GM12875 (cell line): ENCODE measurements around the gene SLC12A7.

Experiments used
- H3K4me3 ChIP-seq: one replicate; pipeline ENCODE4 v1.5.1; 2011; ENCODE audit warnings: low read depth, low read length, control low read depth
- CTCF ChIP-seq: IDR thresholded peaks from 2 replicates; pipeline ENCODE4 v1.5.1; 2011; ENCODE audit warnings: low read depth, mild to moderate bottlenecking, control low read depth, inconsistent platforms, low read length, moderate library complexity, borderline replicate concordance; ENCODE audit not compliant: insufficient read depth

SLC12A7 gene

DNA sequence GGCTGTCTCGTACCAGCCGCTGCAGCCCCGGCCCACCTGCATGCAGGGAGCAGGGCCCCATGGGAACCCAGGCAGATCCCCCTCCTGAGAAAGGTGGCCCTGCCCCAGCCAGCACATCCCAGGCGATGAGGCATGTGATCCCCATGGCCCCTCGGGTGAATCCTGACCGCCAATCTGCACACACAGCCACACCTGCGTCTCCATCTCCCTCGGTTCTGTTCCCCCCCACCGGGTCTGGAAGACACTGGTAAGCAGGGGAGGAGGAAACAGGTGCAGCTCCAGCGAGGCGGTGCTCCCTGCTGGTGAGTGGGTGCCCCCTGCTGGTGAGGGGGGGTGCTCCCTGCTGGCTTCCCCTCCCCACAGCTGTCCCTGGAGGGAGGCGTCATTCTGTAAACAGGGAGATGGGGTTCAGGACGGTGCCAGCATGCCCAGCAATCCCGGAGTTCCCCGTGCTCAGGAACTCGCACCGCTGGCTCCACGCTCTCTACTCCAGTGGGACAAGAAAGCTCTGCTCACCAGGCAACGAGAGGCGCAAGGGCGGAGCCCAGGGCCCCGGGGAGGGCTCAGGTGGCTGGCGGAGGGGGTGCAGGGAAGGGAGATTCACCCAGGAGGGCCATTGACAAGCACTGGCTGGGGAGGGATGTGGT is 28.4 kb upstream of the SLC12A7 start:
- TF ChIP-seq CTCF, result peak; percentile 74
- no peak overlapping the region for H3K4me3 ChIP-seq

DNA sequence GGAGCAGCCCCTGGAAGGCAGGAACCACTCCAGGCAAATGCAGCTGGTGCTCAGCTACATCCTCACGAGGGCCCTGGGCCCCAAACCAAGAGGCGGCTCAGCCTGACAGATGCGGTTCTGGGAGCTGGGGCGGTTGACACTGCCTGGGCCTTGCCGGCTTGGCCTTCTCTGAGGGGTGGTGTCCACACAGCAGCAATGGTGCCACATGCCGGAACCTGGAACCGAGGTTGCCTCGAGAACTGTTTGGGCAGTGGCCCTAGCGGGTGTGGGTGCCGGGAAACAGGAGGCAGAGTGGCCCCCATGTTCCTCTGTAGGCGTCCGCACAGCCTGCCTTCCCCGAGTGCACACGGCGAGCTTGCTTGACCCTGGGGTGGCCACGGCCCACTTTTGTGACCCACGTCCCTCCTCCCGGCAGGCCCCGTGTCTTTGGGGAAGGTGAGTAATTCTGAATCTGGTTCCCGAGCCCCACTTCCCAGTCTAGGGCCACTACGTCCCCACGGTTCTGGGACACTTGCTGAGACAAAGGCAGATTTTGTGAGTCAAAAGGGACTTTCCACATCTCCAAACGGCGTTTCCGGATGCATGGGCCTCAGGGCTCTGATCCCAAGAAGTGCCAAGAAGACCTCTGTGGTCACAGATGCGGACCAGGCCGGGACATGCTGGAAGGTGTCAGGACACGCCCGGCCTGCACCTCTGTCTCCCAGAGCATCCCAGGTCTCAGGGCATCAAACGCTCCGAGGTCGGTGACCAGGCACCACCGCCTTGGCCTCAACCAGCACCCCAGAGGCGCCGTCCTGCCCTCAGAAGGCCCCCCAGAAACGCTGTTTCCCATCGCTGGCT is 27.7 kb upstream of the SLC12A7 start:
- no peak for TF ChIP-seq CTCF
- H3K4me3 ChIP-seq, result no peak overlapping the region

DNA sequence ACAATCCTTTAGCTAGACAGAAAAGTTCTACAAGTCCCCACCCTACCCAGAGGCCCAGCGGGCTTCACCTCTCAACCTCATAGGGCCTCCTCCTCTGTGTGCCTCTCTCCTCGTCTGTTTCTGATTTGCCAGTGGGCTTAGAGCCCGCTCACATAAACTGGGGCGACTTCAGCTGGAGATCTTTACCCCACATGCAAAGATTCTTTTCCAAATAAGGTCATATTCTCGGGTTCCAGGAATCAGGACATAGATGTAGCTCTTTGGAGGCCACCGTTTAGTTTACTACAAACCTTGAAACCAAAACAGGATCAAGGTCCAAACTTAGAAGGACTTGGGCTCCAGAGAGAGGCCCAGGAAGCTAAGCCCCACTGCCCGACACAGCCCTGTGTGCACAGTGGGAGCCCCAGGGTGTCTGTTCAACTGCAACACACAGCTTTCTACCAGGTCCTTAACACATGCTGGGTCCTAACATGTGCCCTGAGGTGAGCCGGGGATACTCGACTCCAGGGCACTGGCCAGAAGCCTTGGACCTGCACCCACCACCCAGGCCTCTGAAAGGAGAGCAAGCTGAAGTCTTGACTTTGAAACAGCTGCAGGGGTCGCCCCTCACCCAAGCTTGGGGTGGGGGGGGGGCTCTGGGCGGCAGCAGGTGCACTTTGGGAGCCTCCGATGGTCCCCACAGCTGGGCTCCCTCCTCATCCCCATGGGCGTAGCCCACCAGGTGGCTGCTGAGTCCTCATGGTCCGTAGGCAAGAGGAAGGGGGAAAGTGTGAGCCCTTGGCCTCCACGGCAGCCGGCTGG is 26.8 kb upstream of the SLC12A7 start:
- no peak for TF ChIP-seq CTCF
- H3K4me3 ChIP-seq, result no peak overlapping the region

DNA sequence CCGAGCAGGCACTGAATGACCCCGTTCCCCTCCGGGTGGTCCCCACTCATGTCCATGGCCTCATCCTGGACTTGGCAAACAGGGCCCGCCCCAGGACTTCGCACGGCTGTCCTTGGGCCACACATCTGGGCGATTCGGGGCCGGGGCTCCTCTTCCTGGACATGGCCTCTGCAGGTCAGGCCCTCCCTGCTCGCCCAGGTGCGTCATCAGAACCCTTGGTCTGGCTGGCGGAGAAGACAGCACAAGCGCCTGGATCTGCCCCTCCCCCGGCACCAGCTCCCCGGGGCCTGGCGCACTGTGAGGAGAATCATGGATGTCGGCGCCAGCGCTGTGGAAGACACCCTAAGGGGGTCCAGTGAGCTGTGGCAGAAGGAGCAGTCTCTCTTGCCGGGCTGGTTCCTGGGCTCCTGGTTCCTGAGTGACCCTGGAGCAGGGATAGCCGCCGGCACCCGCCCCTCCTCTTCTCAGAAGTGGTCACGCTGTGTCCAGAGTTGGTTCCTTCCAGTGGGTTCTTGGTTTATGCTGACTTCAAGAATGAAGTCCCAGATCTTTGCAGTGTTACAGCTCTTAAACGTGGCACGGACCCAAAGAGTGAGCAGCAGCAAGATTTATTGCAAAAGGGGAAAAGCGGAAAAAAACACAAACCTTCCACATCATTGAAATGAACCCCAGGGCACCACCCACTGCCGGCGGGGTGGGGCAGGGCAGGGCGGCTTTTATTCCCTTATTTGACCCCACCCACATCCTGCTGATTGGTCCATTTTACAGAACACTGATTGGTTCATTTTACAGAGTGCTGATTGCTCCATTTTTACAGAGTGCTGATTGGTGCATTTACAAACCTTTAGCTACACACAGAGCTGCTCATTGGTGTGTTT is 25.9 kb upstream of the SLC12A7 start:
- no peak overlapping the region for H3K4me3 ChIP-seq
- no peak for TF ChIP-seq CTCF

GRCh38 chr5:1136814-1137213 is 25.0 kb upstream of the SLC12A7 start:
- TF ChIP-seq CTCF, result no peak
- no peak overlapping the region for H3K4me3 ChIP-seq

DNA sequence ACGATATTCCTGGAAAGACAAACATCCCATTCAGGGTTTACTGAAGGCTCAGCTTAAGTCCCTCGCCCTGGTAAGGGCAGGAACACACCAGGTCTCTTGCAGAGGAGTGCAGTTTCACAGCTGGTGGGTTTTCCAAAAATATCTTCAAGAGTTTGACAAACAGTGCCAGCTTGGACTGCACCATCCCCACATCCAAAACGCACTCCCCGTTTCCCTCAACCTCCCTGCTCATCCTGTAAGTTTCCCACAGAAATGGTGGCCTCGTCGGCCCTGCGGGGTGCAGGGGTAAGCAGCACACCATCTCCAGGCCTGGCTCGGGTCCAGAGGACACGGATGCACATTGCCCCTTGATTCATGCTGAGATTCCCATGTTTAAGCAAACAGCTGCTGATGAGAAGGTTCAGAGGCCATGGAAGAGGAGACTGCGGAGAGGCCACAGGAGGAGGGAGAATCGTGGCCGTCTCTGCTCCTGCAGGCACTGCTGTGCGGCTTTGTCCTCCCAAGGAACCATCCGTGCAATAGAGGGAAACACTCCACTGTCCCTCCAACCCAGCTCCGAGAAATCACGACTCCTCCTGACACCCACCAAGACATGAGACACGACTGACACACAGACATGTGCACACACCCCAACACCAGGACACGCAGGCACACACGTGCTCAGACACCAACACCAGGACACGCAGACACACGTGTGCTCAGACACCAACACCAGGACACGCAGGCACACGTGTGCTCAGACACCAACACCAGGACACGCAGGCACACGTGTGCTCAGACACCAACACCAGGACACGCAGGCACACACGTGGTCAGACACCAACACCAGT is 24.0 kb upstream of the SLC12A7 start:
- no peak overlapping the region for H3K4me3 ChIP-seq
- no peak for TF ChIP-seq CTCF
